DND-41 (cell line): ENCODE measurements around the gene POU2F1.

Experiments used
- CTCF ChIP-seq: IDR thresholded peaks from 2 replicates; pipeline ENCODE4 v1.5.1; 2012; ENCODE audit warnings: borderline replicate concordance, low read length, moderate library complexity, mild to moderate bottlenecking; ENCODE audit not compliant: poor library complexity, severe bottlenecking; ENCODE audit errors: extremely low read depth
- EZH2 ChIP-seq: IDR thresholded peaks from 3 replicates; pipeline ENCODE4 v1.6.1; 2012; ENCODE audit warnings: borderline replicate concordance, low read depth, mild to moderate bottlenecking, moderate library complexity, low read length, inconsistent platforms; ENCODE audit not compliant: severe bottlenecking

DNA sequence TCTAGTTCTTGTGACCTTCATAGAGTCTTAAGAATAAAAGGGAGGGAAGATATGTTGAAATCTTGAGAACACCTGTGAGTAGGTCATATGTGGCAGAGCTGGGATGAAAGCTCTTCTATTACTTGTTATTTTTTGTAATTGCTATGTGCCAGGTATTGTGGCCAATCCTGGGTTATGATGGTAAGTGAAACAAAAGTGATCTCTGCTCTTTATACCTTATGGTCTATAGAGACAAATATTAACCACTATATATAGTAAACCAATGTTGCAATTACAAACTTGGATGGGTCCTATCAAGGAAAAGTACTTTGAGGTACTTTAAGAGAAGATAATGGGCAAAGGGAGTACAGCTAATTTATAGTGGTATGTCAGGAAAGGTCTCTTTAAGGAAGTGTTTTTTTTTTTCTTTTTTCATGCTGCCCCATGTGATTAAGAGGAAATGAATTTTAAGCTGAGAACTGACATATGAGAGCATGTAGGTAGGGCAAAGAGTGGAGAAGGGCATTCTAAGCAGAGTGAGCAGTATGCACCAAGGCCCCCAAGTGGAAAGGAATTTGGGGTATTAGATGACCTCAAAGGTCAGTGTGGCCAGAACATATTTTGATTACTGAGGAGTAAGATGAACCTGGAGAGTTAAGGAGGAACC lies 43.3 kb downstream of the POU2F1 start:
- TF ChIP-seq CTCF (no peak), EZH2 (no peak)
